BLaER1 (cell line): ENCODE results near the gene CUBN.
"Not testable (repeated sequence)": the region's sequence is repeated elsewhere in the genome, so short reads cannot be mapped to it uniquely, and the experiment has no call there.

ENCODE experiments used
- H3K27ac ChIP-seq: shearing (Covaris generic); formaldehyde crosslinking; 2 replicates; pipeline ENCODE4 v1.8.1; 2022
- H3K27me3 ChIP-seq: shearing (Covaris generic); formaldehyde crosslinking; 2 replicates; pipeline ENCODE4 v1.8.1; 2022
- H3K36me3 ChIP-seq: shearing (Covaris generic); formaldehyde crosslinking; 2 replicates; pipeline ENCODE4 v1.8.1; 2022
- H3K4me1 ChIP-seq: shearing (Covaris generic); formaldehyde crosslinking; 2 replicates; pipeline ENCODE4 v1.8.1; 2022
- H3K4me2 ChIP-seq: shearing (Covaris generic); formaldehyde crosslinking; 2 replicates; pipeline ENCODE4 v1.8.1; 2022
- H3K4me3 ChIP-seq: shearing (Covaris generic); formaldehyde crosslinking; 2 replicates; pipeline ENCODE4 v1.8.1; 2022
- H3K9ac ChIP-seq: shearing (Covaris generic); formaldehyde crosslinking; 2 replicates; pipeline ENCODE4 v1.8.1; 2022
- H3K9me3 ChIP-seq: shearing (Covaris generic); formaldehyde crosslinking; 2 replicates; pipeline ENCODE4 v1.8.1; 2022
- H4K20me1 ChIP-seq: shearing (Covaris generic); formaldehyde crosslinking; 2 replicates; pipeline ENCODE4 v1.8.1; 2022
- Cebpa-rat ChIP-seq: shearing (Covaris generic); IDR thresholded peaks from 2 replicates; pipeline ENCODE4 v1.8.1; 2022

Gene CUBN

DNA sequence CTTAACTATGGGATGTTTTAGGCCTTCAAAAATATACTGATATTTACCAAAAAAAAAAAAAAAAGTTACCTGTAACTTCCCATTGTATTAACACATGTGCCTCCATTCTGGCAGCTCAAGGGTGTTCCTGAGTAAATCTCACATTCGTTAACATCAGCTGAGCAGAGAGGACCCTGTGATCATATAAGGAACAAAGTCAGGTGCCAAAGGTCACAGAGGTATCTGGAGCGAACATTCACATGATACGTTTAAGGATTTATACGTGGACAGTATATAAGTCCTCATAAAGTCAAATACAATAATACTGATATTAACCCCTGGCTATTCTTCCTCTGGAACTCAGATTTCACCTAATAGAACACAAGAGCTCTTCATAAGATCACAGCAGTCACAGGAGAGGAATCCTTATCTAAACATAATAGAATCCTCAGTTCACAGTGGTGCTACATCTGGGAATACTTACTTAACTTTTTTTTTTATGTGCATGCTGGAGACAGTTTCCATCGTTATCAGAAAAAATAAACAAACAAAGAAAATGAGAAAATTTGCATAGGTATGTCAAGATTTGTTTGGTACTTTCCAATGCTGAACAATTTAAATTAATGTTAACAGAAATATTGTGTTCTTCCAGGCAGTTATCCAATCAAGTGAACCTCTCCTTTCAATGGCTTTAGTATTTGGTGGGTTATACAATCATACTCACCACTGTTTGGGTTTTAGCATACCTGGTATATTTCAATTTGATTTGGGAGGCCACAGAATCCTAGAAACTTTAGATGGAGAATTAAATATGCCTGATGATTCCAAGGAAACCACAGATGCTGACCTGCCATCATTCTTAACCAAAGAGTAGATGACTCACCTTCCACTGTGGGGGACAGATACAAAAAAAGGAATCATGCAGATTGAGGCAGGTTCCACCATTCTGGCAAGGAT lies 6.6 kb downstream of the CUBN start:
- Histone ChIP-seq H4K20me1 (no peaks in the 10 kb centered on the region), H3K9ac (no peak overlapping the region), H3K9me3 (no peaks in the 10 kb centered on the region), H3K27me3 (no peaks in the 10 kb centered on the region), H3K4me2 (no peak overlapping the region), H3K36me3 (no peaks in the 10 kb centered on the region), H3K4me3 (no peak overlapping the region), H3K4me1 (no peaks in the 10 kb centered on the region), H3K27ac (no peak overlapping the region)
- no peak for TF ChIP-seq Cebpa-rat

DNA sequence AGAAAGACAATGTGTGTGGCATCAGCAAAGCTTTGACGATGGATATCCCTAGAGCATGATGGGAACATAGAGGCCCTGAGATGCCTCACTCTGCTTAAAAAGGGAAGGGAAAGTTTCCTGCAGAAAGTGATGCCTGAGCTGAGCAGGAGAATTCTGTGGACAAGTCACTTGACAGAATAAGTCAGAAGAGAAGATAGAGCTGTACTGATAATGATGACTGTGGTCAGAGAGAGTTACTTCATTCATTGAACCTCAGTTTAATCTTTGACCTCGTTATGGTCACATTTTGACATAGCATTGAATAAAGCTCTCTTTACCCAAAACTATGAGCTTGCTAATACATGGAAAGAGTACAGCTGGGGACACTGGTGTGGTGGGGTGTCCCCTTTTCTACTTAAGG lies 7.6 kb downstream of the CUBN start:
- Histone ChIP-seq H3K9me3 (no peaks in the 10 kb centered on the region), H3K27me3 (no peaks in the 10 kb centered on the region), H3K4me2 (no peak overlapping the region), H3K4me3 (no peak overlapping the region), H3K9ac (no peak overlapping the region), H4K20me1 (no peaks in the 10 kb centered on the region), H3K27ac (no peak overlapping the region), H3K36me3 (no peaks in the 10 kb centered on the region), H3K4me1 (no peaks in the 10 kb centered on the region)
- TF ChIP-seq Cebpa-rat, result no peak

DNA sequence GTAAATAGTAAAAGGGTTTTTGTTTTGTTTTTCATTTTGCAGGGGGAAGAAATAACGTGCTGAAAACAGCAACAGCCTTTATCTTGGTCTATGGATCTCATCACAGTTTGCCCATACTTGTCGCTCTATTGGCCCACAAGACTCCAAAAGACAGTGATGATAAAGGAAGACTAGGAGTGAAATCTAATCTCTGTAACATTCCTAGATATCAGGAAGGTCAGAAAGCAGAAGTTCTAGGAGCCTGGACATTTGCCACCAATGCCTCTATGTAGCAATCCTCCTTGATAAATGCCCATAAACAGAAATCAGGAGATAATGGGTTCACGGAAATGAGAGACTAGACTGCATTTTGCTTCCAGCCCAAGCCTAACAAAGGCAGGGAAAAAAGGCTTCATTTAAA lies 8.9 kb downstream of the CUBN start:
- H4K20me1 ChIP-seq, result no peaks in the 10 kb centered on the region
- no peak overlapping the region for H3K4me3 ChIP-seq
- TF ChIP-seq Cebpa-rat, result no peak
- no peaks in the 10 kb centered on the region for H3K9me3 ChIP-seq
- no peaks in the 10 kb centered on the region for H3K36me3 ChIP-seq
- no peaks in the 10 kb centered on the region for H3K4me1 ChIP-seq
- no peak overlapping the region for H3K9ac ChIP-seq
- no peaks in the 10 kb centered on the region for H3K27me3 ChIP-seq
- H3K27ac ChIP-seq, result no peak overlapping the region
- H3K4me2 ChIP-seq, result no peak overlapping the region

DNA sequence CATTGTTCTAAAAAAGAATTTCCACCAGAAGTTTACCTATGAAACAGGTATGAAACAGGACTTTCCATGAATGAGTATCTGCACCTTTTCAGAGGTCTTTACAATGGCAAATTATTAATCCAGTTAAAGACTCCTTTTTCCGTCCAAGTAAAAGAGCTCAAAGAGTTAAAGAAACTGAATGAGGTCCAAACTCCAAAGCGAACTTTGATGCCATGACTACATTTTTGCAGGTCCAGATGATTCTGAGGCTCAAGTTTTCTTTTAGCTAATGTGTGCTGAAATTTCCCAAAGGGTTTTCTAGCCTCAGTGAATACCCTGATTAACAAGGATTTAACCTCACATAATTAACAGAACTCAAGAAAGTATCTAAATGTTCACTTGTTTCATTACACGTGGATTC lies 9.8 kb downstream of the CUBN start:
- Histone ChIP-seq H3K9ac (no peak overlapping the region), H3K27me3 (no peaks in the 10 kb centered on the region), H3K4me3 (no peak overlapping the region), H3K4me1 (no peaks in the 10 kb centered on the region), H4K20me1 (no peaks in the 10 kb centered on the region), H3K9me3 (no peaks in the 10 kb centered on the region), H3K4me2 (no peak overlapping the region), H3K36me3 (no peaks in the 10 kb centered on the region), H3K27ac (no peak overlapping the region)
- TF ChIP-seq Cebpa-rat, result no peak

DNA sequence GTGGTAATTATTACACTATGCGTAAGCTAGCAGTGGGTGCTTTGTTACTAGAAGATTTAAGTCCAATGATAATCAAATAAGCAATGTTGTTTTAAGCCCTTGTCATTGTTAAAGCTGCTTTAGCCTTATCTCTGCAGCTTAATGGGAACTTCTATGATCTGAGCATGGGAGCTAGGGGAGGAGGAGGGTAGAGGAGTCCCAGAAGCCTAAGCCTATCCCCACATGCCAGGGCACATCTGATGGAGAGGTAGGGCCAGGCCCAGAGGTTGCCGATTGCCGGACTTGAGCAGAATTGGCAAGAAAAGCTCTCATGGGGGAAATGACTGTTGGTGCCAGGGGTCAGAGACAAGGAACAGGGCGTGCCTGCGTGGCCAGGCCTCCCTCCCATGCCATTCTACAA lies 13.4 kb downstream of the CUBN start:
- Histone ChIP-seq H3K4me3 (no peak overlapping the region), H3K4me2 (no peak overlapping the region), H3K27ac (no peak overlapping the region), H3K27me3 (no peaks in the 10 kb centered on the region), H3K4me1 (no peaks in the 10 kb centered on the region), H3K9me3 (no peaks in the 10 kb centered on the region), H3K36me3 (no peaks in the 10 kb centered on the region), H4K20me1 (no peaks in the 10 kb centered on the region), H3K9ac (no peak overlapping the region)
- no peak for TF ChIP-seq Cebpa-rat

DNA sequence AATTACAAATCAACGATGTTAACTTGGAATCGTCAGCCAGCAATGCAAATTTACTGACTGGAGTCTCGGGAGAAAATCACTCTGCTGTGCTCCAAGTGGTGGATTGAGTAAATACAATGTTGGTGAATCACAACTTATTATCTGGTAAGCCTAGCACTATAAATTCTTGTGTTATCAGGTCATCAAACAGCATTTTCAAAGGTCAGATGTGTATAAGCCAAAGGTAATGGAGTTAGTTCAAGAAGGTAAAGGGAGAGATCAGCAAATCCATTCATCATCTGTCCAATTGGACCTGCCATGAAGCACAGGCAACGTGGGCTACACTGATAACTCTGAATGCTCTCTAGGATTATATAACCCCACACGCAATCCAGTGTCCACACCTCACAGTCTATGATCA lies 13.9 kb downstream of the CUBN start:
- H3K27me3 ChIP-seq, result no peaks in the 10 kb centered on the region
- no peaks in the 10 kb centered on the region for H3K9me3 ChIP-seq
- TF ChIP-seq Cebpa-rat, result no peak
- H3K4me1 ChIP-seq, result no peaks in the 10 kb centered on the region
- no peak overlapping the region for H3K27ac ChIP-seq
- no peak overlapping the region for H3K4me3 ChIP-seq
- H3K9ac ChIP-seq, result no peak overlapping the region
- no peaks in the 10 kb centered on the region for H4K20me1 ChIP-seq
- H3K4me2 ChIP-seq, result no peak overlapping the region
- no peaks in the 10 kb centered on the region for H3K36me3 ChIP-seq

DNA sequence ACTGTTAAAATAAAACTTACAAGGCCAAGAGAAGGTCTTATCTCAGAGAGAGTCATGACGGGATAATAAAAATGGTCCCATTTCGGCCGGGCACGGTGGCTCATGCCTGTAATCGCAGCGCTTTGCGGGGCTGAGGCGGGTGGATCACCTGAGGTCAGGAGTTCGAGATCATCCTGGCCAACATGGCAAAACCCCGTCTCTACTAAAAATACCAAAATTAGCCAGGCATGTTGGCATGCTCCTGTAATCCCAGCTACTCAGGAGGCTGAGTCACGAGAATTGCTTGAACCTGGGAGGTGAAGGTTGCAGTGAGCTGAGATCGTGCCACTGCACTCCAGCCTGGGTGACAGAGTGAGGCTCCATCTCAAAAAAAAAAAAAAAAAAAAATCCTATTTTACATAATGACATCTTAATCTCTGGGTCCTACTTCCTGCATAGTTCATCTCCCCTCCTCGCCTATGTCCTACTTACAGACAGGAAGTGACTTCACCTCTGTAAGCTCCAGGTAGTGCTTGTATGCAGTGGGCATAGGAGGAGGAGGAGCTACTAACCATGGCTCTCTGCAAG lies 14.7 kb downstream of the CUBN start:
- not testable (repeated sequence) for H3K9ac ChIP-seq, H3K4me3 ChIP-seq, H3K9me3 ChIP-seq, H3K4me1 ChIP-seq, H4K20me1 ChIP-seq, H3K27me3 ChIP-seq, H3K36me3 ChIP-seq, H3K4me2 ChIP-seq, H3K27ac ChIP-seq

DNA sequence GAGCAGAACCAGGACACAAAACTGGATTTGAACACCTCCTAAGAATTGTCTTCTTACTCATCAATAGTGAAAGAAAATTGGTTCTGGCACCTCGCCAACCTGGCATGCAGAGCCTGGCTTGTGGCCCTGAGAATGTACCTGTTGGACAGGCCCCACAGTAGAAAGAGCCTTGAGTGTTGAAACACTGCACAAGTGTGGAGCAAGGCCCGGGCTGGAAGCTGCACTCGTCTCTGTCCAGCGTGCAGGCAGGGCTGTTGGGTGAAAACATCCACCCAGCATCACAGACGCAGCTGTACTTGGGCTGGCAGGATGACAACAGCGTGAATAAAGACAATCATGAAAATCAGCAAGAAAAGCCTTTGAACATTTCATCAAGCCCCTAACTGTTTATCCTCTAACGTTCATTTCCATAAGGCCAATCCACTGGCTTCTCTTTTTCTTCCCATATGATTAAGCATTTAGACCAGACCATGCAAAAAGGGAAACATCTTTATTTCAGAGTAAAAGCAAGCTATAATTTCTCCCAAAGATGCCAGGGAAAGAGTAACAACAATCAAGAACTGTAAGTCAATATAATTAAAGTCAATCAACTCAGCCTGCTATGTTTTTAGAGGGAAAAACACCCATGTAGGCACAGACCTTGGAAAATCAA lies 15.6 kb downstream of the CUBN start:
- H4K20me1 ChIP-seq, result no peaks in the 10 kb centered on the region
- no peak overlapping the region for H3K4me3 ChIP-seq
- no peaks in the 10 kb centered on the region for H3K27me3 ChIP-seq
- no peak overlapping the region for H3K9ac ChIP-seq
- no peaks in the 10 kb centered on the region for H3K36me3 ChIP-seq
- H3K4me1 ChIP-seq, result no peaks in the 10 kb centered on the region
- H3K9me3 ChIP-seq, result no peaks in the 10 kb centered on the region
- TF ChIP-seq Cebpa-rat, result no peak
- H3K27ac ChIP-seq, result no peak overlapping the region
- H3K4me2 ChIP-seq, result no peak overlapping the region

DNA sequence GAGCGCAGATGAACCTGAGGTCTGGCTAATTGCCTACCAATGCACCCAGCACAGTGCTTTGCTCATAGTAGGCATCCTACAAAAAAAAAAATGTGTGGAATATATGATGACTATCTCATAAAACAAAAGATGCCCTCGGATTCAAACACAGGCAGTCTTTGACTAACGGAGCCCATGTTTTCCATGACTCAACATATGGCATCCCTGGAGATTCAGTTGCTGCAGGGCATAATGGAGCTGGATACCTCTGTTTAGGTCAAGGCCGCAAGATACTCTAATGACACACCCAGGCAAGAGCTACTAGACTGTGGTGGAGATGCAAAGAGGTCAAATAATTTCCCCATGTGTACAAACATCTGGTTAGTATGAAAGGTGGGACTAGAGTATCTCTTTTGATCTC lies 16.3 kb downstream of the CUBN start:
- no peak overlapping the region for H3K4me2 ChIP-seq
- H4K20me1 ChIP-seq, result no peaks in the 10 kb centered on the region
- no peak overlapping the region for H3K4me3 ChIP-seq
- H3K9ac ChIP-seq, result no peak overlapping the region
- no peaks in the 10 kb centered on the region for H3K36me3 ChIP-seq
- H3K27me3 ChIP-seq, result no peaks in the 10 kb centered on the region
- H3K9me3 ChIP-seq, result no peaks in the 10 kb centered on the region
- TF ChIP-seq Cebpa-rat, result no peak
- no peaks in the 10 kb centered on the region for H3K4me1 ChIP-seq
- no peak overlapping the region for H3K27ac ChIP-seq

DNA sequence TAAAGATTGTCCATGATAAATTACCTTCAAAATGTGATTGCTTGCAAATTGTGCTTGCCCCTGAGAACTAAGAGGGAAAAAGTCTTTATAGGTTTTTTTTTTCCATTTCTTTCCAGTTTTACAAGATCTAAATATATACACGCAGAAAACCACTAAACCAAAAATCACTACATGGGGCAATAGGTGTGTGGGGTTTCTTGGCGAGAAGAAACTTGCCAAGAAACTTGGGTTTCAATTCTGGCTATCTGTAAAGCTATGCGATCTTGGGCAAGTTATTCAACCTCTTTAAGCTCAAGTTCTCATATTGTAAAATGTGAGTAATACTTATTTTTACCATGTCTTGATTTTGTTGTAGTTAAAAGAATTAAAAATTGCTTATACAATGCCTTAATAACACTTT lies 17.0 kb downstream of the CUBN start:
- H3K4me2 ChIP-seq, result no peak overlapping the region
- H3K27ac ChIP-seq, result no peak overlapping the region
- no peaks in the 10 kb centered on the region for H3K4me1 ChIP-seq
- no peak overlapping the region for H3K9ac ChIP-seq
- H3K36me3 ChIP-seq, result no peaks in the 10 kb centered on the region
- no peaks in the 10 kb centered on the region for H3K27me3 ChIP-seq
- no peak for TF ChIP-seq Cebpa-rat
- no peak overlapping the region for H3K4me3 ChIP-seq
- H4K20me1 ChIP-seq, result no peaks in the 10 kb centered on the region
- H3K9me3 ChIP-seq, result no peaks in the 10 kb centered on the region
